GM21526 (cell line): ENCODE measurements around the gene HRH2.
"Not testable (repeated sequence)": the region's sequence is repeated elsewhere in the genome, so short reads cannot be mapped to it uniquely, and the experiment has no call there.

ENCODE experiments used
- ATAC-seq: cut with Tn5 transposase; IDR thresholded peaks from one replicate; pipeline ENCODE4 v1.9.1; 2021; ENCODE audit warnings: moderate library complexity; ENCODE audit not compliant: unreplicated experiment, low FRiP score

The HRH2 gene

GRCh38 chr5:175735701-175736100 is 77.8 kb downstream of the HRH2 start:
- no peak for ATAC-seq

GRCh38 chr5:175736652-175737051 is 78.8 kb downstream of the HRH2 start:
- no peak for ATAC-seq

- no peak for ATAC-seq
These were observed 79.6 kb downstream of the HRH2 start for GRCh38 chr5:175737481-175737880.

GRCh38 chr5:175738126-175738525 is 80.3 kb downstream of the HRH2 start:
- no peak for ATAC-seq

GRCh38 chr5:175738602-175739133 is 80.8 kb downstream of the HRH2 start:
- ATAC-seq = no peak

GRCh38 chr5:175740014-175740413 is 82.1 kb downstream of the HRH2 start:
- ATAC-seq = no peak

DNA sequence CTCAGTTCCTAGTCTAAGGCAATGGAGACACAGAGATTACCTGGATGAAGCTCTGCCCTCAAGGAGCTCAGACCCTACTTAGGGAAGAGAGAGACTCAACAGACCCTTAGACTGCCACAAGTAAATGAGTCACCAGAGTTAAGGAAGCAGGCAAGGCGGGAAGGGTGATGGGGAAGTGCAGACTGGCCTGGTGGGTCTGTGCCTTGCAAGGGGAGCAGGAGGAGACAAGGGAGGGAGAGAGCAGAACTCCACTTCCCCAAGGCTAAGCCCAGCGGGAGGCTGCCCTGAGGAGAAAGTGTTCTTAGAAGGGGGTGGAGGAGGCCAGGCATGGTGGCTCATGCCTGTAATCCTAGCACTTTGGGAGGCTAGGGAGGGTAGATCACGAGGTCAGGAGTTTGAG is 83.7 kb downstream of the HRH2 start:
- no peak for ATAC-seq

DNA sequence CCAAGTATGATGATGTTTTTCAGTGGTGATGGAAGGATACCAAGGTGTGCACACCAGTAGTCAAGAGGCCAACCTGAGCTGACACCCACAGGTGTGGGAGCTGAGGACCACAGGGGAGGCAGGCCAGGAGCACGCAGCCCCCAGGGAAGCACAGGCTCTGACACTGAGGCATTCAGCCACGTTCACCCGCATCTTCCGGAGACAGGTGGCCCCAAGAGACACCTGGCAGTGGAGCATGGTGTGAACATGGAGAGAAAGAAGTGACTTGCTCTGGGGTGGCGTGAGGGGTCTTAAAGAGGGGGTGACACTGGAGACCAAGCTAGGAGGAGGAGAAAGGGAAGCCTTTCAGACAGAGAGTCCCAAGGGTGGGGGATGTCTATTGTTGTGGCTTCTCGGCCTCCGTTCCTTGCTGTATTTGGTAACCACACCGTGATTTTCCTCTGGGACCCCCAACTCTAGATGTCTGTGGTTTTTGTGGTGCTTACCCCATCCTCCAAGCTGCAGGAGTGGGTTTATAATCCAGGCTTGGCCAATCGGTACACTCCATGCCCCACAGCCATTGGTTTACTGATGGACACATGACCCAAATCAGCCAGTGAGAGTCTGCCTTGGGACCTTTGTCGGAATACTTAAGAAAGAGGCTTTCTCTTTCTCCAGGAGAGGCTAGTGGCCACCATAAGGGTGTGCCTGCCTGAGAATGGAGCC is 84.6 kb downstream of the HRH2 start:
- ATAC-seq = no peak

DNA sequence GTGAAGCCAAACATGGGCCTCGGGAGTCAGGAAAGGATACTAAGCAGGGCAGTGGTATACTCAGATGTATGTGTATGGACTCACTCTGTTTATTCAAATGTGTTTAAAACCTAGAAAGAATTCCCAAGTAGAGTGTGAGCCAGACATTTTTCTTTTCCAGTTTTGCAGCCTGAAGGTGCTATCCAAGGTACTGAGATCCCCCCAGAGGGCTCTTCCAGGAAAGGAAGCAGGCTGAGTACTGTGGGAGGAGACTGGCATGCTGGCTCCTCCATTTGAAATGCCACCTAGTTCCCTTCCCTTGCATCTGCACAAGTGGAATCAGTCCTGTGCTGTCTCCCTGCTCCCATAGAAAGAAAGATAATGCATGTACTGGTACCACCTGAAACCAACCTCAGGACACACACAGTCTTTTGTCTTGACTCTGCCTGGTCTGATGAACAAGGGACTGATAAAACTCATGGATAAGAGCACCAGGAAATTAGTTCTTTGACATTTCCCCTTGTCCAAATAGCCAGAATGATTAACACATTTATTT is 85.9 kb downstream of the HRH2 start:
- ATAC-seq = no peak

GRCh38 chr5:175745210-175745609 is 87.3 kb downstream of the HRH2 start:
- ATAC-seq = no peak

GRCh38 chr5:175746851-175747250 is 89.0 kb downstream of the HRH2 start:
- ATAC-seq = no peak

GRCh38 chr5:175747539-175748060 is 89.7 kb downstream of the HRH2 start:
- ATAC-seq = no peak

DNA sequence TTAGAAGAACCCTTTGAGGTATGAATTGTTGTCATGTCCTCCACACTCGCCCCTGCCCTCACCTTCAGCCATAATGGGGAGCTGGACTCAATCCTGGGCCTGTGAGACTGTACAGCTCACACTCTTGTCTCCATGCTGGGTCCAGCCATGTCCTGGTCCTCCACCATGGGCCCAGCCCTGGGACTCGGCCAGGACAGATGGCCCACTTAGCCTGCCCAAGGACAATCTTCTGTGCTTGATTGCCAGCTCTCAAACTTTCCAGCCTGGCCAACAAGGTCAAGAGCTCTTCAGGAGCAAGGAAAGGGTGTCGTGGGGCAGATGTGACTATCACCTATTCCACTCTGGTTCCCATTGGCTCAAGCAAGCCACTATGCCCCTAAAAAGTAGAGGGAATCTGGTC is 90.8 kb downstream of the HRH2 start:
- ATAC-seq = no peak

- ATAC-seq = no peak
These were observed 91.7 kb downstream of the HRH2 start for GRCh38 chr5:175749591-175749990.

DNA sequence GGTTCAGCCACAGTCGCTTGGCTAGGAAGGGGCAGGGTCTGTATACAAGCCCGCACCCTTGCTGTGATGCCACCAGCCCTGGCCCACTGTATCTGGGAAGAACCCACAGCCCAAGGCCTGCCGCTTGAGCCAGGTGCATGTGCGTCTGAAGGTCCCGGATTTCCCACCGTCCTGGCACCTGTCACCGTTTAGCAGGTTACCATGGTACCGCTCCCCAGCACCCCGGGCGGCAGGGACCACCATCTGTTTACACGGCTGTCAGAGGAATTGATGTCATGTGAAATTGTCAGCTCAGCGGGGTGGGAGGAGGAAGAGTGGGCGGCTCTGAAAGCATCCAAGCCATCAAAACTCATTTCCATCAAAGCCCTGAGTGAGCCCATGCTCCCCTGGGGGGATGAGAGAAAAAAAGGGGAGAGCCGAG is 92.7 kb downstream of the HRH2 start:
- ATAC-seq = no peak

DNA sequence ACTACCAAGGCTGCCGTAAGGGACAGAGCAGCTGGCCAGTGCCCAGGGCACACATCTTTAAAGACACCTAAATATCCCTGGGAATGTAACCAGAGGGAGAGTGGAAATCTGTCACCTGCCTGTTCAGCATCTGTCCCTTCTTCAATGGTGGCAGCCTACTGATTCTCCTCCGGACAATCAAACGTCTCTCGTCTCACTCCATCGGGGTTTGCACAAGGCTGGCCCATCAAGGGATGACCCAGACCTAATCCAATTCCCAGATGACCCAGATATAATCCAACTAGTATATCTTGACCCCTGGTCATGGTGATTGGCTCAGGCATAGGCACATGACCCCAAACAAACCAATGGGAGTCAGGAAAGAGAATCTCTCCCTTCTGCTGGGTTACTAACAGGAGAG is 93.5 kb downstream of the HRH2 start:
- ATAC-seq = no peak

- no peak for ATAC-seq
These were observed 95.1 kb downstream of the HRH2 start for GRCh38 chr5:175752826-175753535.

- no peak for ATAC-seq
These were observed 95.9 kb downstream of the HRH2 start for GRCh38 chr5:175753536-175754402.

- ATAC-seq = not testable (repeated sequence)
These were observed 102.1 kb downstream of the HRH2 start for GRCh38 chr5:175759991-175760390.
